ENCODE results near the gene NLRC3.

NLRC3 gene, protein sequence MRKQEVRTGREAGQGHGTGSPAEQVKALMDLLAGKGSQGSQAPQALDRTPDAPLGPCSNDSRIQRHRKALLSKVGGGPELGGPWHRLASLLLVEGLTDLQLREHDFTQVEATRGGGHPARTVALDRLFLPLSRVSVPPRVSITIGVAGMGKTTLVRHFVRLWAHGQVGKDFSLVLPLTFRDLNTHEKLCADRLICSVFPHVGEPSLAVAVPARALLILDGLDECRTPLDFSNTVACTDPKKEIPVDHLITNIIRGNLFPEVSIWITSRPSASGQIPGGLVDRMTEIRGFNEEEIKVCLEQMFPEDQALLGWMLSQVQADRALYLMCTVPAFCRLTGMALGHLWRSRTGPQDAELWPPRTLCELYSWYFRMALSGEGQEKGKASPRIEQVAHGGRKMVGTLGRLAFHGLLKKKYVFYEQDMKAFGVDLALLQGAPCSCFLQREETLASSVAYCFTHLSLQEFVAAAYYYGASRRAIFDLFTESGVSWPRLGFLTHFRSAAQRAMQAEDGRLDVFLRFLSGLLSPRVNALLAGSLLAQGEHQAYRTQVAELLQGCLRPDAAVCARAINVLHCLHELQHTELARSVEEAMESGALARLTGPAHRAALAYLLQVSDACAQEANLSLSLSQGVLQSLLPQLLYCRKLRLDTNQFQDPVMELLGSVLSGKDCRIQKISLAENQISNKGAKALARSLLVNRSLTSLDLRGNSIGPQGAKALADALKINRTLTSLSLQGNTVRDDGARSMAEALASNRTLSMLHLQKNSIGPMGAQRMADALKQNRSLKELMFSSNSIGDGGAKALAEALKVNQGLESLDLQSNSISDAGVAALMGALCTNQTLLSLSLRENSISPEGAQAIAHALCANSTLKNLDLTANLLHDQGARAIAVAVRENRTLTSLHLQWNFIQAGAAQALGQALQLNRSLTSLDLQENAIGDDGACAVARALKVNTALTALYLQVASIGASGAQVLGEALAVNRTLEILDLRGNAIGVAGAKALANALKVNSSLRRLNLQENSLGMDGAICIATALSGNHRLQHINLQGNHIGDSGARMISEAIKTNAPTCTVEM

DNA sequence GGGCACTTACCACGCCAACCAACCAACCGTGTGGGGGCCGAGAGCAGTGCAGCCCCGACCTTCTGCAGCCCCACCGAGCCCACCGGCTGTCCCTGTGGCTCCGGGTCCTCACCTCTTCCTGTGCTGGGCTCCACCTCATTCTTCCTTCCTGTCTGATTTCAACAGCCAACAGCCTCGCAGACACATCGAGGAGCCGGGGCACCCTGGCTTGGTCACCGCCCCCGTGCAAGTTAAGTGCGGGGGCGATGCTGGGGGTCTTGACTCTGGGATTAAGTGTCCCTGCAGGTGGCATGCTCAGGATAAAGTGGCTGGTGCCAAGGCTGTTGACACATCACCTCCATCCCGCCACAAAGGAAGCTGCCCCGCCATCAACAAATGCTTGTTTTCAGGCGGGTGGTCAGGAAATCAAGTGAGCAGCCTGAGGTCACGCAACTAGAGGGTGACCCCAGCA, at the start of gene NLRC3:
TSS of gene NLRC3 (minus strand) at position 102 of the 451 bp plus-strand sequence. CDS start 12,367 bp downstream, outside the sequence.
- H3K4me3 ChIP-seq (ENCODE audit: low read depth, low read length) = peak within 1 kb of the TSS; percentile 91
- TF ChIP-seq, protein P1, sequence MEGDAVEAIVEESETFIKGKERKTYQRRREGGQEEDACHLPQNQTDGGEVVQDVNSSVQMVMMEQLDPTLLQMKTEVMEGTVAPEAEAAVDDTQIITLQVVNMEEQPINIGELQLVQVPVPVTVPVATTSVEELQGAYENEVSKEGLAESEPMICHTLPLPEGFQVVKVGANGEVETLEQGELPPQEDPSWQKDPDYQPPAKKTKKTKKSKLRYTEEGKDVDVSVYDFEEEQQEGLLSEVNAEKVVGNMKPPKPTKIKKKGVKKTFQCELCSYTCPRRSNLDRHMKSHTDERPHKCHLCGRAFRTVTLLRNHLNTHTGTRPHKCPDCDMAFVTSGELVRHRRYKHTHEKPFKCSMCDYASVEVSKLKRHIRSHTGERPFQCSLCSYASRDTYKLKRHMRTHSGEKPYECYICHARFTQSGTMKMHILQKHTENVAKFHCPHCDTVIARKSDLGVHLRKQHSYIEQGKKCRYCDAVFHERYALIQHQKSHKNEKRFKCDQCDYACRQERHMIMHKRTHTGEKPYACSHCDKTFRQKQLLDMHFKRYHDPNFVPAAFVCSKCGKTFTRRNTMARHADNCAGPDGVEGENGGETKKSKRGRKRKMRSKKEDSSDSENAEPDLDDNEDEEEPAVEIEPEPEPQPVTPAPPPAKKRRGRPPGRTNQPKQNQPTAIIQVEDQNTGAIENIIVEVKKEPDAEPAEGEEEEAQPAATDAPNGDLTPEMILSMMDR (IDR thresholded peaks at IDR 0.05; ENCODE audit: borderline replicate concordance, insufficient read depth, low read depth, low read length) = no peak

DNA sequence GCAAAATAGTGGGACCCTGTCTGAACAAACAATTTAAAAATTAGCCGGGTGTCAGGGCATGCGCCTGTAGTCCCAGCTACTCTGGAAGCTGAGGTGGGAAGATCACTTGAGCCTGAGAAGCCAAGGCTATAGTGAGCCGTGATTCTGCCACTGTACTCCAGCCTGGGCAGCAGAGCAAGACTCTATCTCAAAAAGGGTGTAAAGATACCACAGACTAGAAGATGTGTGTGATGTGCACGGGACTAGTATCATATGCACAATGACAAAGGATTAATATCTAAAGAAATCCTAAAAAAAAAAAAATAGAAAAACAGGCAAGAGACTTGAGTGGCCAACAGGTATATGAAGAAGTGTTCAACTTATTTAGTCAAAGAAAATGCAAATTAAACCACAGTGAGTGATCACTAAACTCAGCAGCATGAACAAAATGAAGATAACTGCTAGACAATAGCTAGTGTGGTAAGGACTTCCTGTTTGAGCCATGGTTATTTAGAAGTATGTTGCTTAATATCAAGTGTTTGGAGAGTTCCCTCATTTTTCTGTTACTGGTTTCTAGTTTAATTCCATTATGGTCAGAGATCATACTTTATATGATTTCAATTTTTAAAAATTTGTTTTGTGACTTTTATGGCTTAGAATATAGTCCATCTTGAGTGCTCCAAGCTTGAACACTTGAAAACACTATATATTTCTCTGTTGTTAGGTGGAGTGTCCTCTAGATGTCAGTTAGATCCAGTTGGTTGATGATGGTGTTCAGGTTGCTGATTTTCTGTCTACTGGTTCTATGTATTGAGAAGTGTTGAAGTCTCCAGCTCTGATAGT, 48.9 kb upstream of the NLRC3 start:
- no peak overlapping the region for H3K4me3 ChIP-seq (ENCODE audit: low read depth, low read length)
- TF ChIP-seq, protein P1 (IDR thresholded peaks at IDR 0.05; ENCODE audit: borderline replicate concordance, insufficient read depth, low read depth, low read length) = no peak

DNA sequence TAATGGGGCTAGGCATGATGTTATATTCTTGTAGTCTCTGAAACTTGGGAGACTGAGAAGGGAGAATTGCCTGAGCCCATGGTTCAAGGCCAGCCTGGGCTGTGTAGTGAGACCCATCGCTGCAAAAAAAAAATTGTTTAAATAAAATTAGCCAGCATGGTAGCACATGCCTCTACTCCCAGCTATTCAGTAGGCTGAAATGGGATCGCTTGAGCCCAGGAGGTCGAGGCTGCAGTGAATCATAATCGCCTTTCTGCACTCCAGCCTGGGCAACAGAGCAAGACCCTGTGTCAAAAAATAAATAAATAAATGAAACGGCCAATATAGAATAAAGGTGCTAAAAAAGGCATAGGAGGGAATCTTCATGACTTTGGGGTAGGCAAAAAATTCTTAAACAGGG, 48.1 kb upstream of the NLRC3 start:
- TF ChIP-seq, protein P1 (IDR thresholded peaks at IDR 0.05; ENCODE audit: borderline replicate concordance, insufficient read depth, low read depth, low read length) = no peak
- H3K4me3 ChIP-seq (ENCODE audit: low read depth, low read length) = no peak overlapping the region

DNA sequence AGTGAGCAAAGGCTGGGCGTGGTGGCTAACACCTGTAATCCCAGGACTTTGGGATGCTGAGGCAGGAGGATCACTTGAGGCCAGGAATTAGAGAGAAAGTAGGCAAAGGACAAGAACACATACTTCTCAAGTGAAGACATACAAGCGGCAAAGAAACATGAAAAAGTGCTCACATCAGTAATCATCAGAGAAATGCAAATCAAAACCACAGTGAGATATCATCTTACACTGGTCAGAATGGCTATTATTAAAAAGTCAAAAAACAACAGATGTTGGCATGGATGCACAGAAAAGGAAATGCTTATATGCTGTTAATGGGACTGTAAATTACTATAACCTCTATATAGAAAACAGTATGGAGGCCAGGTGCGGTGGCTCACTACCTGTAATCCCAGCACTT, 46.4 kb upstream of the NLRC3 start:
- TF ChIP-seq, protein P1 (IDR thresholded peaks at IDR 0.05; ENCODE audit: borderline replicate concordance, insufficient read depth, low read depth, low read length) = no peak
- no peak overlapping the region for H3K4me3 ChIP-seq (ENCODE audit: low read depth, low read length)

DNA sequence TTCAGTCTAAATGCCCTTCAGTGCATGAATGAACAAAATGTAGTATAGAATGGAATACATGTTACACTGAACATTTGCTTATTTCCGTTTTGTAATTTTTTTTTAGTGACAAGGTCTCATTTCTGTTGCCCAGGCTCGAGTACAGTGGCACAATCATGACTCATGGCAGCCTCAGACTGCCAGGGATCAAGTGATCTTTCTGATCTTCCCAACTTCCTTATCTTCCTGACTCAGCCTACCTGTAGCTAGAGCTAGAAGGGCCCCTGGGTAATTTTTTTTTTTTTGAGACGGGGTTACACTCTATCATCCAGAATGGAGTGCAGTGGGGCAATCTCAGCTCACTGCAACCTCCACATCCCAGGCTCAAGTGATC, 41.6 kb upstream of the NLRC3 start:
- TF ChIP-seq, protein P1 (IDR thresholded peaks at IDR 0.05; ENCODE audit: borderline replicate concordance, insufficient read depth, low read depth, low read length) = no peak
- no peak overlapping the region for H3K4me3 ChIP-seq (ENCODE audit: low read depth, low read length)

Data from GM12875 (cell line).